ENCODE measurements around the gene PDE4B. TPM values are rescaled to one million over a fixed set of nuclear protein-coding genes. Genes with fewer than 3 reads are reported as not detected.
"Not testable (repeated sequence)": the region's sequence is repeated elsewhere in the genome, so short reads cannot be mapped to it uniquely, and the experiment has no call there.

Gene PDE4B
- total RNA-seq, 1 donor from 2014 or later, result 0.29 TPM

GRCh38 chr1:66416295-66416694 lies 623.6 kb downstream of the PDE4B start:
- DNase-seq (ENCODE audit: low spot score, unreplicated experiment), result no peak
- Mint-ChIP-seq H3K27me3 (peaks cover 4% of the 10 kb centered on the region), H3K4me1 (ENCODE audit: low read depth) (no peaks in the 10 kb centered on the region), H3K9me3 (ENCODE audit: low read depth) (peaks cover 15% of the 10 kb centered on the region), H3K27ac (no peak overlapping the region), H3K4me3 (ENCODE audit: low read depth) (no peak overlapping the region), H3K36me3 (ENCODE audit: insufficient read depth) (no peaks in the 10 kb centered on the region)
- TF ChIP-seq CTCF (IDR thresholded peaks at IDR 0.05; ENCODE audit: unreplicated experiment), result no peak

GRCh38 chr1:66418021-66418420 lies 625.3 kb downstream of the PDE4B start:
- no peak for DNase-seq (ENCODE audit: low spot score, unreplicated experiment)
- TF ChIP-seq CTCF (IDR thresholded peaks at IDR 0.05; ENCODE audit: unreplicated experiment), result no peak
- H3K27ac Mint-ChIP-seq, result no peak overlapping the region
- no peak overlapping the region for H3K4me3 Mint-ChIP-seq (ENCODE audit: low read depth)
- peaks cover 4% of the 10 kb centered on the region for H3K27me3 Mint-ChIP-seq
- H3K4me1 Mint-ChIP-seq (ENCODE audit: low read depth), result no peaks in the 10 kb centered on the region
- H3K36me3 Mint-ChIP-seq (ENCODE audit: insufficient read depth), result no peaks in the 10 kb centered on the region
- peaks cover 15% of the 10 kb centered on the region for H3K9me3 Mint-ChIP-seq (ENCODE audit: low read depth)

- not testable (repeated sequence) for H3K4me1 Mint-ChIP-seq (ENCODE audit: low read depth); H3K4me3 Mint-ChIP-seq (ENCODE audit: low read depth); H3K36me3 Mint-ChIP-seq (ENCODE audit: insufficient read depth); DNase-seq (ENCODE audit: low spot score, unreplicated experiment); H3K27ac Mint-ChIP-seq; H3K27me3 Mint-ChIP-seq
- peaks cover 15% of the 10 kb centered on the region for H3K9me3 Mint-ChIP-seq (ENCODE audit: low read depth)
Observed at GRCh38 chr1:66420171-66420570, 627.5 kb downstream of the PDE4B start.

- DNase-seq (ENCODE audit: low spot score, unreplicated experiment); H3K27me3 Mint-ChIP-seq; H3K4me1 Mint-ChIP-seq (ENCODE audit: low read depth); H3K4me3 Mint-ChIP-seq (ENCODE audit: low read depth); H3K27ac Mint-ChIP-seq; H3K36me3 Mint-ChIP-seq (ENCODE audit: insufficient read depth): not testable (repeated sequence)
- H3K9me3 Mint-ChIP-seq (ENCODE audit: low read depth), result peaks cover 15% of the 10 kb centered on the region
Observed at GRCh38 chr1:66420906-66421305, 628.2 kb downstream of the PDE4B start.

- Mint-ChIP-seq H3K4me1 (ENCODE audit: low read depth) (no peaks in the 10 kb centered on the region), H3K9me3 (ENCODE audit: low read depth) (peaks cover 21% of the 10 kb centered on the region), H3K27ac (no peak overlapping the region), H3K36me3 (ENCODE audit: insufficient read depth) (no peaks in the 10 kb centered on the region), H3K27me3 (peaks cover 12% of the 10 kb centered on the region), H3K4me3 (ENCODE audit: low read depth) (no peak overlapping the region)
- DNase-seq (ENCODE audit: low spot score, unreplicated experiment), result no peak
- TF ChIP-seq CTCF (IDR thresholded peaks at IDR 0.05; ENCODE audit: unreplicated experiment), result no peak
Observed at GRCh38 chr1:66422804-66423203, 630.1 kb downstream of the PDE4B start.

Data from progenitor cell of endocrine pancreas (in vitro differentiated cells).